GM12892 (cell line): ENCODE measurements around the gene GASK1A.

Source experiments
- DNase-seq: peaks from one replicate; pipeline ENCODE4 v3.0.0; 2011; ENCODE audit not compliant: insufficient read length
- FAIRE-seq: peaks from 2 replicates; lab custom pipeline; 2011; peaks lifted over from hg19 to GRCh38; lab: Jason Lieb, UNC
- POLR2A ChIP-seq: IDR thresholded peaks from 2 replicates; pipeline ENCODE4 v1.6.1; 2011; ENCODE audit warnings: low read depth, low read length, control low read depth
- POLR2AphosphoS5 ChIP-seq: IDR thresholded peaks from 2 replicates; pipeline ENCODE4 v1.6.1; 2011; ENCODE audit warnings: low read depth, low read length, control low read depth
- TAF1 ChIP-seq: IDR thresholded peaks from 2 replicates; pipeline ENCODE4 v1.6.1; 2011; ENCODE audit warnings: low read depth, mild to moderate bottlenecking, control low read depth, low read length, borderline replicate concordance

The GASK1A gene

GRCh38 chr3:43015991-43016865 is 37.1 kb downstream of the GASK1A start:
- FAIRE-seq (no peak), DNase-seq (no peak)
- TF ChIP-seq POLR2AphosphoS5, result no peak
- no peak for TF ChIP-seq POLR2A
- no peak for TF ChIP-seq TAF1

- FAIRE-seq (no peak), DNase-seq (no peak)
- TF ChIP-seq POLR2AphosphoS5, result no peak
- no peak for TF ChIP-seq POLR2A
- no peak for TF ChIP-seq TAF1
Observed at GRCh38 chr3:43017004-43017403, 37.9 kb downstream of the GASK1A start.

- FAIRE-seq (no peak), DNase-seq (no peak)
- TF ChIP-seq POLR2AphosphoS5, result no peak
- no peak for TF ChIP-seq POLR2A
- TF ChIP-seq TAF1, result no peak
Observed at GRCh38 chr3:43017593-43018195, 38.6 kb downstream of the GASK1A start.

- no peak for DNase-seq
- no peak for FAIRE-seq
- TF ChIP-seq POLR2A, result no peak
- TF ChIP-seq POLR2AphosphoS5, result no peak
- no peak for TF ChIP-seq TAF1
Observed at GRCh38 chr3:43018246-43018645, 39.1 kb downstream of the GASK1A start.

GRCh38 chr3:43019006-43019809 is 40.1 kb downstream of the GASK1A start:
- FAIRE-seq (no peak), DNase-seq (no peak)
- TF ChIP-seq TAF1 (no peak), POLR2AphosphoS5 (no peak), POLR2A (no peak)

GRCh38 chr3:43019826-43020225 is 40.7 kb downstream of the GASK1A start:
- no peak for TF ChIP-seq POLR2AphosphoS5
- no peak for TF ChIP-seq TAF1
- TF ChIP-seq POLR2A, result no peak
- DNase-seq (no peak), FAIRE-seq (no peak)

- FAIRE-seq (no peak), DNase-seq (no peak)
- TF ChIP-seq POLR2AphosphoS5, result no peak
- TF ChIP-seq POLR2A, result no peak
- no peak for TF ChIP-seq TAF1
Observed at GRCh38 chr3:43021186-43021585, 42.1 kb downstream of the GASK1A start.

GRCh38 chr3:43022121-43022520 is 43.0 kb downstream of the GASK1A start:
- FAIRE-seq, result no peak

GRCh38 chr3:43023066-43023465 is 44.0 kb downstream of the GASK1A start:
- TF ChIP-seq TAF1 (no peak), POLR2AphosphoS5 (no peak), POLR2A (no peak)
- DNase-seq, result no peak
- FAIRE-seq, result no peak

More at GRCh38 chr3:43022121-43022520, 43.0 kb downstream of the GASK1A start:
- no peak for DNase-seq
- TF ChIP-seq POLR2AphosphoS5 (no peak), TAF1 (no peak), POLR2A (no peak)

- no peak for TF ChIP-seq TAF1
- no peak for TF ChIP-seq POLR2A
- no peak for TF ChIP-seq POLR2AphosphoS5
- DNase-seq, result no peak
- FAIRE-seq, result no peak
Observed at GRCh38 chr3:43023746-43024145, 44.6 kb downstream of the GASK1A start.

- no peak for TF ChIP-seq POLR2A
- FAIRE-seq (no peak), DNase-seq (no peak)
Observed at GRCh38 chr3:43024181-43024885, 45.2 kb downstream of the GASK1A start.
